ENCODE results near the gene RGS5.

- no peak for TF ChIP-seq CTCF (conservative IDR thresholded peaks at IDR 0.05)
- TF ChIP-seq EZH2 (IDR thresholded peaks at IDR 0.05; ENCODE audit: low read depth): no peak
These were observed 86.8 kb downstream of the RGS5 start for GRCh38 chr1:163115887-163116286.

Data from PC-9 (cell line).